Measurements from ENCODE around the gene FAM174A.

The FAM174A gene

DNA sequence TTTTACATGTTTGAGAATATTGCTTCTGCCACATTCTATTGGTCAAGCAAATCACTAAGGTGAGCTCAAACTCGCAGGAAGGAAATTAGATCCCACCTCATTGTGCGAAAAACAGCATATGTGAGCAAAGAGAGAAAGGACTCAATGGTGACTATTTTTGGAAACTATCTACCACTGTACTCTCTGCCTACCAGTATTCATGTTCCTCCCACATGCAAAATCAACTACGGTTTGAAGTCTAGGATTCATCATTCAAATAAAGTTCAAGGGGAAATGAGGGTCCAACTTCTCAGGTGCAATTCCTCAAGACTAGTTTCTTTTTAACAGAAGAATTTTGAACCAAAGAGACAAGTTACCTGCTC, 60.6 kb downstream of the FAM174A start:
- TF ChIP-seq SIN3A (IDR thresholded peaks at IDR 0.05; ENCODE audit: borderline replicate concordance, insufficient read depth, low read length), result no peak
- TF ChIP-seq FOXP2 (optimal IDR thresholded peaks at IDR 0.05; ENCODE audit: borderline replicate concordance, extremely low read depth, extremely low read length, insufficient read depth), result no peak
- no peak for TF ChIP-seq TAF1 (IDR thresholded peaks at IDR 0.05; ENCODE audit: borderline replicate concordance, insufficient read depth, low read length)
- TF ChIP-seq, protein P1, sequence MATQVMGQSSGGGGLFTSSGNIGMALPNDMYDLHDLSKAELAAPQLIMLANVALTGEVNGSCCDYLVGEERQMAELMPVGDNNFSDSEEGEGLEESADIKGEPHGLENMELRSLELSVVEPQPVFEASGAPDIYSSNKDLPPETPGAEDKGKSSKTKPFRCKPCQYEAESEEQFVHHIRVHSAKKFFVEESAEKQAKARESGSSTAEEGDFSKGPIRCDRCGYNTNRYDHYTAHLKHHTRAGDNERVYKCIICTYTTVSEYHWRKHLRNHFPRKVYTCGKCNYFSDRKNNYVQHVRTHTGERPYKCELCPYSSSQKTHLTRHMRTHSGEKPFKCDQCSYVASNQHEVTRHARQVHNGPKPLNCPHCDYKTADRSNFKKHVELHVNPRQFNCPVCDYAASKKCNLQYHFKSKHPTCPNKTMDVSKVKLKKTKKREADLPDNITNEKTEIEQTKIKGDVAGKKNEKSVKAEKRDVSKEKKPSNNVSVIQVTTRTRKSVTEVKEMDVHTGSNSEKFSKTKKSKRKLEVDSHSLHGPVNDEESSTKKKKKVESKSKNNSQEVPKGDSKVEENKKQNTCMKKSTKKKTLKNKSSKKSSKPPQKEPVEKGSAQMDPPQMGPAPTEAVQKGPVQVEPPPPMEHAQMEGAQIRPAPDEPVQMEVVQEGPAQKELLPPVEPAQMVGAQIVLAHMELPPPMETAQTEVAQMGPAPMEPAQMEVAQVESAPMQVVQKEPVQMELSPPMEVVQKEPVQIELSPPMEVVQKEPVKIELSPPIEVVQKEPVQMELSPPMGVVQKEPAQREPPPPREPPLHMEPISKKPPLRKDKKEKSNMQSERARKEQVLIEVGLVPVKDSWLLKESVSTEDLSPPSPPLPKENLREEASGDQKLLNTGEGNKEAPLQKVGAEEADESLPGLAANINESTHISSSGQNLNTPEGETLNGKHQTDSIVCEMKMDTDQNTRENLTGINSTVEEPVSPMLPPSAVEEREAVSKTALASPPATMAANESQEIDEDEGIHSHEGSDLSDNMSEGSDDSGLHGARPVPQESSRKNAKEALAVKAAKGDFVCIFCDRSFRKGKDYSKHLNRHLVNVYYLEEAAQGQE (IDR thresholded peaks at IDR 0.05; ENCODE audit: insufficient read depth in 1 of 2, low read depth in 2 of 2, low read length in 2 of 2), result no peak

DNA sequence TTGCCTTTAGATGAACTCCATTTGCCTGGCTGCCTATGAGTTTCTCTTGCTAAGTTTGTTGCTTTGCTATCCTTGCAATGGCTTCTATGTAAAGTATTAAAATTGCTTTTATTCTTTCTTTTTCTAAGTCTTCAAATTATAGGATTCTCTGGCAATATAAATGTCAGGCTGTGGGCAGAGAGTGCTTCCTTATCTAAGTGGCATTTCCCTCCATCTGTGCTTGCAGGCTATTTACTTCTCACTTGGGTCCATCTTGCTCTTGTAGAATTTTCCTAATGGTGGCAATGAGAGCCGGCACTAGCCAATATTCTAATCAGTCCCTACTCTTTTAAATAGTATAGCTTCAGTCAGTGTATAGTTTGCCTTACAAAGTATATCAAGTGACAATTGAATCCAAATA, 63.3 kb downstream of the FAM174A start:
- no peak for TF ChIP-seq POLR2AphosphoS5 (IDR thresholded peaks at IDR 0.05; ENCODE audit: low read depth, low read length)
- TF ChIP-seq, protein P1 (IDR thresholded peaks at IDR 0.05; ENCODE audit: insufficient read depth in 1 of 2, low read depth in 2 of 2, low read length in 2 of 2), result no peak
- TF ChIP-seq SIN3A (IDR thresholded peaks at IDR 0.05; ENCODE audit: borderline replicate concordance, insufficient read depth, low read length), result no peak
- no peak for TF ChIP-seq TAF1 (IDR thresholded peaks at IDR 0.05; ENCODE audit: borderline replicate concordance, insufficient read depth, low read length)
- TF ChIP-seq FOXP2 (optimal IDR thresholded peaks at IDR 0.05; ENCODE audit: borderline replicate concordance, extremely low read depth, extremely low read length, insufficient read depth), result no peak

DNA sequence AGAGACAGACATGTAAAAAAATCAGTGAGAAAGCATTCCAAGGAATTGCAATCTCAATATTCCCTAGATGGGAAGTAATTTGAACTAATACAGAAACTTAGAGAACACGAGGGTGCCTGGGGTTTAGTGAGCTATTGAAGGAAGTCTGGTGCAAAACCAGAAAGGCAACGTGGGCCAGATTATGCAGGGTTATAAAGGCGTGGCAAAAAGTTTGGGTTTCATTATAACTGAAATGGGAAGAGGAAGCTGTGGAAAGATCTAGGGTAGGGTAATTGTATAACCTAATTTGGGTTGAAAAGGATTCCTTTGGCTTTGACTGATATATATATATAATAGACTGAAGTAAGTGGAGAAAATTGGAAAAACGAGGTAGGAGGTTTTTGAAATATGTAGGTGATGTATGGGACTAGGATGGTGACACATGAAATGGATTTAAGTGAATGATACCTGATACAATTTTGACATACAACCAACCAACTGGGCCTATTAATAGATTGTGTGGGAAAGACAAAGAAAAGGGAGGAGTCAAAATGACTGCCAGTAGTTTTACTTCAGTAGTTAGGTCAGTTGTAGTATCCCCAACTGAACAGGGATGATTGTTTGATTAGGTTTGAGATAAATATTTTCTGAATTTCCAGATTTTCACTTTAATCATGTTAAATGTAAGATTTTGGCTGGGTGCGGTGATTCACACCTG, 65.3 kb downstream of the FAM174A start:
- TF ChIP-seq, protein P1 (IDR thresholded peaks at IDR 0.05; ENCODE audit: insufficient read depth in 1 of 2, low read depth in 2 of 2, low read length in 2 of 2), result no peak
- TF ChIP-seq SIN3A (IDR thresholded peaks at IDR 0.05; ENCODE audit: borderline replicate concordance, insufficient read depth, low read length), result no peak
- TF ChIP-seq TAF1 (IDR thresholded peaks at IDR 0.05; ENCODE audit: borderline replicate concordance, insufficient read depth, low read length), result no peak
- no peak for TF ChIP-seq POLR2AphosphoS5 (IDR thresholded peaks at IDR 0.05; ENCODE audit: low read depth, low read length)
- no peak for TF ChIP-seq FOXP2 (optimal IDR thresholded peaks at IDR 0.05; ENCODE audit: borderline replicate concordance, extremely low read depth, extremely low read length, insufficient read depth)

DNA sequence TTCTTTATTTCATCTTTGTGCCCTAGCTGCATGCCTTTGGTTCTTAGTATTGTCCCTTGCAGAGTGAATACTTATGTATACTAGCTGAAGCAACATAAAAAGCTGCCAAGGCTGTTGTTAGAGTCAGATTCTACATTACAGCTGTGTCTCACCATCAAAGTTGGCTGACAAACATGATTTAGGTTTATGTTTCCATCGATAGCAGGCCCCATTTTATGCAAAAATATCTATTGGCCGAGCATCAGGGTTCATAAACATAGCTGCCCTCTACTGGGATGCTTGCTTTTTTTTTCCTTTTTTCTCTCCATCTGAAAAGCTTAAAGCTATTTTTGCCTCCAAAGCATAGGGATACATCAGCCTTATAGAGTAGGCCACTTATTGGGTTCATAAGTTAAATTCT, 68.0 kb downstream of the FAM174A start:
- TF ChIP-seq SIN3A (IDR thresholded peaks at IDR 0.05; ENCODE audit: borderline replicate concordance, insufficient read depth, low read length) (no peak), TAF1 (IDR thresholded peaks at IDR 0.05; ENCODE audit: borderline replicate concordance, insufficient read depth, low read length) (no peak), FOXP2 (optimal IDR thresholded peaks at IDR 0.05; ENCODE audit: borderline replicate concordance, extremely low read depth, extremely low read length, insufficient read depth) (no peak), POLR2AphosphoS5 (IDR thresholded peaks at IDR 0.05; ENCODE audit: low read depth, low read length) (no peak)
- TF ChIP-seq, protein P1 (IDR thresholded peaks at IDR 0.05; ENCODE audit: insufficient read depth in 1 of 2, low read depth in 2 of 2, low read length in 2 of 2), result no peak
